ENCODE data around the gene GPSM3. TPM values are rescaled to one million over a fixed set of nuclear protein-coding genes. Genes with fewer than 3 reads are reported as not detected.

GPSM3 gene, protein sequence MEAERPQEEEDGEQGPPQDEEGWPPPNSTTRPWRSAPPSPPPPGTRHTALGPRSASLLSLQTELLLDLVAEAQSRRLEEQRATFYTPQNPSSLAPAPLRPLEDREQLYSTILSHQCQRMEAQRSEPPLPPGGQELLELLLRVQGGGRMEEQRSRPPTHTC
- 13.7 and 15.4 TPM in 2 replicates for total RNA-seq (2014; rRNA removed; shearing (Covaris generic))

DNA sequence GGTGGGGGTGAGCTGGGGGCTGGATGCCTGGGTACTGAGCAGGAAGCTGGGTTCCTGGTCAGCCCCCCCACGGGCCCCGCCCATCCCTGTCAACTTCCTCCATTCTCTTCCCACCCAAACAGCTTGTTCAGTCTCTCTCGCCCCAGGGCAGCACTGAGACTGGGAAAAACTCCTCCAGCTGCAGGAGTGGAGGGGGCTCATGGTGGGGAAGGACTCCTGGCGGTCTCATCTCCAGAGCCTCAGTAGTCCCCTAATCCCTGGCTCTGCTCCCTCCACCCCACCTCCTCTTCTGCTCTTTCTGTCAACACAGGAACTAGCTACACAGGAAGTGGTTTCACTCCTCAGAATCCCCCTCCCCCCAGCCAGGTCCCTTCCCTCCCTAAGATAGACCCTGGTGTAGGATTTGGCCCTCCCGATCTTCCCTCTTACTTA, at the start of gene GPSM3:
Gene GPSM3 (minus strand): TSS at position 36 of the 432 bp plus-strand sequence. CDS start 130 bp downstream, outside the sequence.

DNA sequence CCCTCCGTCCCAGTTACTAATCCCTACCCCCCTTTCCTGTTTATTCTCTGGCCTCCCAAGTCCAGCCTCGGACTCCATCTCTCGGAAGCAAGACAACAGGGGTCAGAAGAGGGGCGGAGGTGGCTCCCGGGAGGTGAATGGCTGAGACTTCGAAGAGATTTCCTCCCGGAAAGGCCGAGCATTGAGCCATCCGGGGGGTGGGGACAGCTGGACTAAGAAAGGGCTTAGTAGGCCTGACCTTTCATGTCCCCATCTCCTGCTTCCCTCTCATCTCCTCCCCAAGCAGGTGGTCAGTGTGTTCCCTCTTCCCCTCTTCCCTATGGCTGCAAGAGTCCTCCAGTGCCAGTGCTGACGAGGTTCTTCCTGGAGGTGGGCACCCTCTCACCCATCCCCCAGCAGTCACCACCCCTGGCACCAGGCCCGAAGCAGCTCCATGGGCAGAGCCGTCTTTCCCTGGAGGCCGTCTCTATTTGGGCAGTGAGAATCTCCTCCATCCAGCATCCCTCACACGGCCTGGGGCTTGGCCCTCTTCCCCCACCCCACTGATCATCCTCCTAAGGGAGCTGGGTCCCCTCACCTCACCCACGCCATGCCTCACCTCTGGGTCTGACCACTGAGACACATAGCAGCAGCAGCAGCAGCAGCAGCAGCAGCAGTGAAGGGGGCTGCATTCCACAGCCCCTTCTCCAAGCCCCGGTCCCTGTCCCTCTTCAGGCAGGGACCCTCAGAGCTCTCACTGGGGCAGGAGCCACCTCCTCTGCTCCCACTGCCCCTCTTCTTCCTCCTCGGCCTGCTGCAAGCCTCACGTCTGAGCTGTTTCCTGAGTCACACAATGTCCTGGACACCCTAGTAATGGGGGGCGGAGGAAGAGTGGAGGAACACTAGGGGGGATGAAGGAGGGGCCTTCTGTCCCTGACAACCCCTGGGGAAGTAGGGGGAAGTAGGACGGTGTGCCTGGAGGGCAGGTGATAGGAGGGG, 31.1 kb upstream of the GPSM3 start, which contains the start of gene NOTCH4:
Gene NOTCH4 (minus strand): TSS at position 810 of the 978 bp plus-strand sequence. CDS start 139 bp downstream, at position 671.

DNA sequence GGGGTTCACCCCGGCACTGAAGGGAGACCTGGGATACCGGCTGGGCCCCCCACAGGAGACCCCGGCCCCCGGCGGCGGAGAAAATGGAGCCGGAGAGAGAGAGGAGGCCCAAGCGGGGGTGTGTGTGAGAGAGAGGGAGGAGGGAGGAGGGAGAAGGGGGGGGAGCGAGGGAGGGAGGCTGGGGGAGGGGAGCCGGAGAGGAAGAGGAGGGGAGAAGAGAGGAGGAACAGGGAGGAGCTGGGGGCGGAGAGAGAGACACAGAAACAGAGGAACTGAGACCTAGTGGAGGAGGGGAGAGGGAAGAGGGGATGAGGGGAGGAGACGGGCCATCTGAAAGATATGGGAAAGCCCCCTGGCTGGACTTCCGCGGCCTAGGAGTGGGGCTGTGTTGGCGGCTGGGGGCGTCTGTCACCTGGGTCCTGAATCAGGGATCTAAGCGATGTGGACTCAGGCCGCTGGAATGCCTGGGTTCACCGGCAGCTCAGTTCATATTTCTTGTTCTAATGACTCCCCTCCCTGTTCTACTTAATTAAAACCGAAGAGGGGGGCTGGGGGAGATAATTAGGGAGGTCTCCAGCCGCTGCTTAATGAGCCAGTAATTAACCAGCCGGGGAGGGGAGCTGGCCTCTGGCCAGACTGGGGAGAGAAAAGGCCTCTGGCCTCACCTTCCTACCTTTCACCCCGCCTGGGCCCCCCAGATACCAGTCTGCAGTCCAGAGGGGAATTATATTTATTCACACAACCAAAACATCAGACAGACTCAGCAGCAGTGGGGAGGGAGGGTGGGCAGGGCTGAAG, 2.2 kb downstream of the GPSM3 start, which contains the start of gene PBX2:
Gene PBX2 (minus strand): TSS at position 149 of the 798 bp plus-strand sequence. CDS start 287 bp downstream, outside the sequence.

DNA sequence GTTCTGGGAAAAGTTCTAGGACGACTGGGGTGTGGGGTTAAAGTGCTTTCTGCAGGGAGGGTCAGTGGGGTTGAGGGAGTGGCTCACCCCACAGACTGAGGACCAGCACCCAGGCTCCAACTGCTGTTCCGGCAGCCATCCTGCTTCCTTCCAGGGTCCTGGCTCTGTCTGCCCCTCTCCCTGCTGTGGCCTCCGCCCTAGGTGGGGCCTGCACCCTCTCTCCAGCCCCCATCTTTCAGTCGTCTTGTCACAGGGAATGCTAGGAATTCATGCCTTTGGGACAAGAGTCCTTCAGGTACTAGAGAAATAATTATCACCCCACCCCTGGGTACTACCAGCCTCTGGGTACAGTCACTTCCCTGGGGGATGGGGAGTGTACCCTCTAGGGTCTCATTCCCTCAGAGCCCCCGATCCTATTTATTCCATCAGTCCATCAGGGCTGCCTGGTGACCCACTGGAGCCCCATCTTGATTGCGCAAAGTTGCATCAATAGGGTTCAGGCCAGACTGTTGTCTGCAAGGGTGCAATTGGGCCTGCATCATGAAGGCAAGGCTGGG, 8.3 kb downstream of the GPSM3 start, which contains the start of gene AGER:
Gene AGER (minus strand): TSS at position 170 of the 557 bp plus-strand sequence. CDS start 31 bp downstream, at position 139.

DNA sequence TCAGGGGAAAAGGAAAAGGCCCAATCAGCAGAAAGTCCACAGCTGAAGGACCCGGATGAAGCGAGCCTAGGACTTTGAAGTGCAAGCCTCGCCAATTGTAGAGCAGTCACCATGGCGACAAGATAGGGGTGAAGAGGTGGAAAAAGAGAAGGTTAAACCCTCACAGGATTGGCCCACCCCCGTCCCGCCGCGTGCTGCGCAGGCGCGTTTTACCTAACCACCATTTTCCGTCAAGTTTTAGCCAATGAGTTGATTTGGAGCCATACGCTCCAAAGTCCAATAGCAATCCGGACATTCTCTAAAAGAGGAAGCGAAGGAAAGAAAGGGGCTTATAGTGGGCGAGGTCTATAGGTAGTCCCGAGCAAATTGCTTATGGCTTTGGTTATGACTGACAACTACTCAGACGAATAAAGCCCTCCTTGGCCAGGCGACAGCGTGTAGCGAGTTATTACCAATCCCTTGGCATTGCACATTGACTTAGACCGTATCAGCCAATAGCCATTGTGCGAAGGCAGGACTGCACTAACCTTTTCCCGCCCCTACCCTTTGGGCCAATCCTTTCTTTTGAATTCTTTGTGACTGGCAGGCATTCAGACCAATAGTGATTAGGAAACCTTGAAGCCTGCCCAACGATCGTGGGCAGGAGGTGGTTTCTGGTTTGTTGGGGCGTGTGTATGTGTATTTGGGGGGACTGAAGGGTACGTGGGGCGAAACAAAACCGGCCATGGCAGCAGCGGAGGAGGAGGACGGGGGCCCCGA, 14.5 kb downstream of the GPSM3 start, which contains the start of gene RNF5:
Gene RNF5 (plus strand): TSS at position 618 of the 759 bp plus-strand sequence. CDS start 107 bp downstream, at position 725.

DNA sequence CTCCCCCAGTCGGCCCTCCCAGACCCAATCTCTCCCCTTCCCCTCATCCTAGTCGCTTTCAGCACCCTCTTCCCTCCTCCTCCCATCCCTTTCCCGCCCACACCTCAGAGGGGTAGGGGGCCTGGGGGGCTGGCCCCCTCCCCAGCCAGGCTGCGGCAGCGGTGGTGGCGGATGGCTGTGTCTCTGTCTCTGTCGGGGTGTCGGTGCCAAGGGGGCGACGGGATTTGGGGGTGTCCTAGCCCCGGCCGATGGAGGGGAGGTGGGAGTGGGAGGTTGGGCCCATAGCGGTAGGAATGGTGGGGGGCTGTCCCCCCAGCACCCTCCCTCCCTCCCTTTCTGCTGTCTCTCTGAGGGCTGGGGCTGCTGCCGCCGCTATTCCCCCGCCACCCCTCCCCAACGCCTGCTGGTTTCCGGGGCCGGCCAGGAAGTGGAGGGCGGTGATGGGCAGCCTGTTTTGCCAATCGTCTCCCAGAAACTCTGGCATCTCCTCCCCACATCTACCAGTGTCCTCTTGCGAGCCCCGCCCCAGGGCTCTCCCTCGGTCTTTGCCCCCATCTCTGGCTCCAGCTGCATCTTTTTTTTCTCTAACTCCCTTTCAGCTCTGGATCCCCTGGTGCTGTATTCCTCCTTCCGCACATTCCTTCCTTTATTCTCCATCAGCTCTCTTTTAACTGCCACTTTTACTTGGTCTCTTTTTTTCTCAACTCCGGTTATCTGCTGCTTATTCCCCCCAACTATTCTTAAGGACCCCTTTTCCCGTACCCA, 16.6 kb downstream of the GPSM3 start, which contains the start of gene AGPAT1:
Gene AGPAT1 (minus strand): TSS at position 374 of the 765 bp plus-strand sequence. CDS start 4,588 bp downstream, outside the sequence.

DNA sequence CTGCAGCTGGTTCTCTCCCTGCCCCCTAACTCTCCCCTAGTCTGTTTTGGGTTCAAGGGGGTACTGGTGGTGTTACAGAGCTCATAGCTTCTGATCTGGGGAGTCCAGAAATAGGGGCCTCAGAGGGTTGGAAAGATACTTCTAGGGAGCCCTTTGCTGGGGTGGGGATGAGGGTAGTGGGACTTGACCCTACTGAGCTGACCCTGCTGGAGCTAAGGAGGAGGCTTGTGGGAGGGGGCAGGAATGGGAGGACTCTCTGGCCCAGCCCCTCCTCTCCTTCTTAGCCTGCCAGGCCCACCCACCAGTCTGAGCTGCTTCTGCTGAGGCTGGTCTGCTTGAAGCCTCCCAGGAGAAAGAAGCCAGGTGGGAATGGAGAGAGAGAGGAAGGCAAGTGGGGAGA, 28.1 kb downstream of the GPSM3 start, which contains the start of gene EGFL8:
Gene EGFL8 (plus strand): TSS at position 301 of the 400 bp plus-strand sequence. CDS start 1,571 bp downstream, outside the sequence.

DNA sequence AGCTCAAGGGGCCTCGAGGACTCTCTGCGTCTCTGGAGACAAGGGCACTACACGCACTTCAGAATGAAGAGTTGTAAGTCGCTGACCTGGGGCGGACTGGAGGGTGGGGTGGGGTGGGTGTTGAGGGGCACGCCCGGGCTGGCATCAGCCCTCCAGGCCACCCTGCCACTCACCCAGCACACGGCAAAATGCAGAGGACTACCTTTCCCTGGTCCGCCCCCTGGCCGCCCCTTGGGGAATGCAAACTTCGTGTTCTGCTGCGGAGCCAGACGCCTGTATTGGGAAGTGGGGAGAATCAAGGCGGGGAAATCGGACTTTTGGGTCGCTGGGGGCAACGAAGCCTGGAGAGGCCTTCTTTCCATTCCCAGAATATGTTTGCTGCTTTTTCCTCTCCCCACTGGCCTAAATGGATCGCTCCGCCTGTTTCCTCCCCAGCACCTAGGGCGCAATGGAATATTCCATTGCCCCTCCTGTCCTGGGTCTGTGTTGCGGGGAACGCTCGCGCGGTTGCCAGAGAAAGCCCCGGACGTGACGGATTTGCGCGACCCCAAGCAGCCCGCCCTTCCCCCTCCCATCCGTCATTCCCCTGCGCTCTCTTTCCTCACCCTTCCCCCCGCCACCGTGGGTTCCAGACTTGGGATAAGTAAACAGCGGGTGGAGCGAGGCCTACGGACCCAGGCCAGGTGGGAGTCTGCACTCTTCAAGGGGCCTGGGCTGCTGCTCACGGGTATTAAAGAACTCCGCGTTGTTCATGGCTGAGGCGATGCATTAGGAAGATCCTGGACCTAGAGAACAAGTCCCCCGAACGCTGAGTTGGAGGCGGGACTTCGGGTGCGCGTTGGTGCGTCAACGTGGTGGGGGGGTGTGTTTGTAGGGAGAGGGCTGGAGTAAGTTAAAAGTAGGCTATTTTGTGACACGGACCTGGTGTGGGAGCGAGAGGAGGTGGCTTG, 38.6 kb downstream of the GPSM3 start, which contains the start of gene PPT2:
Gene PPT2 (plus strand): TSS at position 578 of the 950 bp plus-strand sequence. CDS start 454 bp downstream, outside the sequence.

DNA sequence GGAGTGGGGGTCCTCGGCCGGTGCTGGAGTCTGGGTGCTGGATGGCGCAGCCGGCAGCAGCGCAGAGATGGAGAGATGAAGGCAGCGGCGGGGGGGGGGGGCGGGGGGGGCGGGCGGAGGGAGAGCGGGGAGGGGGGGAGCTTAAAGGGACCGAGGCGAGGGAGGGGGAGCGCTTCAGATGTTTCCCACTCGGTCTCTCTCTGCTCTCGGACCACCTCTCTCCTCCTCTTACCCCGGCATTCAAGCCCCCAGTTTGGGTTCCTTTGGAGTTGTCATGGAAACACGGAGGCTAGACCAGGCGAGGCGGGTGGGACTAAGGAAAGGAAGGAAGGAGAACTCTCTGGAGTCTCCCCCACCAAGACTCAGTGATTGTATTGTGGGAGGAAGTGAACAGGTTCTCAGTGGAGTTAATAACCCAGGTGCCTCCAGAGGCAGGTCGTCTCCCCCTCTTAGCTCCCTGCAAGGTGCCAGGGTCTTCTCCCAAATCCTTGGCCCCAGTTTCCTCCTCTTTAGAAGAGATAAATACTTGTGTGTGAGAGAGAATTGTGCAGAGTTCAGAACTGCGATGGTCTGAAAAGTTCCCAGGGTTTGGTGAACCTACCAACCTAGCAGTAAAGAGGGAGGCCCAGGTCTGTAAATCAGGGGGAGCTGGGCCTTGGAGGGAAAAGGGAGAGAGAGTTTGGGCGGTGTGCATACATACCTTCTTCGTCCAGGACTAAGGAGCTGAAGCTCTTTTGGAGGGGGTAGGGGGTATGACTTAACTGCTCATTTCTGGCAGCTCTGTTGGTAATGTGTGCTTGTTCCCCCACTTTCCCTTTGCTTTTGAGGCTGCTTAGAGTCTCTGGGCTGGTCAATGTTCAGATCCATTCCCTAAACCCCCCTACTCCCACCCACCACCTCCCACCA, 40.3 kb downstream of the GPSM3 start, which contains the start of gene PRRT1:
Gene PRRT1 (minus strand): TSS at position 77 of the 906 bp plus-strand sequence. CDS start 112 bp downstream, outside the sequence.

Small RNA genes within 50 kb of the gene (small RNA-seq; reads per million reads assigned to genes)
- not detected for gene AL662884.1
- not detected for gene MIR6833

Other genes with a start within 250 kb of the GPSM3 start
- 0.60 and 1.6 TPM in 2 replicates for gene CFB, start 246.5 kb downstream of the GPSM3 start, total RNA-seq (2014; rRNA removed; shearing (Covaris generic))
- 134 and 146 TPM in 2 replicates for gene NELFE, start 233.7 kb downstream of the GPSM3 start, total RNA-seq (2014; rRNA removed; shearing (Covaris generic))
- 63.1 and 63.8 TPM in 2 replicates for gene SKIC2, start 233.5 kb downstream of the GPSM3 start, total RNA-seq (2014; rRNA removed; shearing (Covaris generic))
- 19.4 and 23.9 TPM in 2 replicates for gene DXO, start 220.5 kb downstream of the GPSM3 start, total RNA-seq (2014; rRNA removed; shearing (Covaris generic))
- gene C4A, start 210.6 kb downstream of the GPSM3 start, total RNA-seq (2014; rRNA removed; shearing (Covaris generic)): 0.94 and 2.3 TPM in 2 replicates
- gene C4B, start 177.8 kb downstream of the GPSM3 start, total RNA-seq (2014; rRNA removed; shearing (Covaris generic)): 1.8 and 2.1 TPM in 2 replicates
- not detected in 2 replicates for gene CYP21A2, start 154.2 kb downstream of the GPSM3 start, total RNA-seq (2014; rRNA removed; shearing (Covaris generic))
- gene TNXB, start 83.3 kb downstream of the GPSM3 start, total RNA-seq (2014; rRNA removed; shearing (Covaris generic)): 1.3 and 2.7 TPM in 2 replicates
- 15.8 and 22.7 TPM in 2 replicates for gene ATF6B, start 64.4 kb downstream of the GPSM3 start, total RNA-seq (2014; rRNA removed; shearing (Covaris generic))
- 5.5 and 6.6 TPM in 2 replicates for gene FKBPL, start 62.4 kb downstream of the GPSM3 start, total RNA-seq (2014; rRNA removed; shearing (Covaris generic))
- 0.19 TPM in 1 of 2 replicates, not detected in the other for gene PRRT1, start 40.7 kb downstream of the GPSM3 start, total RNA-seq (2014; rRNA removed; shearing (Covaris generic))
- 27.3 and 73.0 TPM in 2 replicates for gene PPT2, start 38.5 kb downstream of the GPSM3 start, total RNA-seq (2014; rRNA removed; shearing (Covaris generic))
- 5.5 and 12.9 TPM in 2 replicates for gene EGFL8, start 28.0 kb downstream of the GPSM3 start, total RNA-seq (2014; rRNA removed; shearing (Covaris generic))
- 53.5 and 66.1 TPM in 2 replicates for gene AGPAT1, start 16.6 kb downstream of the GPSM3 start, total RNA-seq (2014; rRNA removed; shearing (Covaris generic))
- gene RNF5, start 14.2 kb downstream of the GPSM3 start, total RNA-seq (2014; rRNA removed; shearing (Covaris generic)): 39.9 and 40.1 TPM in 2 replicates
- gene AGER, start 8.4 kb downstream of the GPSM3 start, total RNA-seq (2014; rRNA removed; shearing (Covaris generic)): 0.64 and 2.6 TPM in 2 replicates
- 19.9 and 33.7 TPM in 2 replicates for gene PBX2, start 2.4 kb downstream of the GPSM3 start, total RNA-seq (2014; rRNA removed; shearing (Covaris generic))
- gene NOTCH4, start 31.4 kb upstream of the GPSM3 start, total RNA-seq (2014; rRNA removed; shearing (Covaris generic)): 4.6 and 4.7 TPM in 2 replicates
- gene TSBP1, start 179.3 kb upstream of the GPSM3 start, total RNA-seq (2014; rRNA removed; shearing (Covaris generic)): 0.08 TPM in 1 of 2 replicates, not detected in the other
- not detected in 2 replicates for gene BTNL2, start 214.5 kb upstream of the GPSM3 start, total RNA-seq (2014; rRNA removed; shearing (Covaris generic))
- gene HLA-DRA, start 247.2 kb upstream of the GPSM3 start, total RNA-seq (2014; rRNA removed; shearing (Covaris generic)): 285 and 293 TPM in 2 replicates

Data from A375 (cell line).